Measurements from ENCODE around the gene TRUB1.

Gene TRUB1

DNA sequence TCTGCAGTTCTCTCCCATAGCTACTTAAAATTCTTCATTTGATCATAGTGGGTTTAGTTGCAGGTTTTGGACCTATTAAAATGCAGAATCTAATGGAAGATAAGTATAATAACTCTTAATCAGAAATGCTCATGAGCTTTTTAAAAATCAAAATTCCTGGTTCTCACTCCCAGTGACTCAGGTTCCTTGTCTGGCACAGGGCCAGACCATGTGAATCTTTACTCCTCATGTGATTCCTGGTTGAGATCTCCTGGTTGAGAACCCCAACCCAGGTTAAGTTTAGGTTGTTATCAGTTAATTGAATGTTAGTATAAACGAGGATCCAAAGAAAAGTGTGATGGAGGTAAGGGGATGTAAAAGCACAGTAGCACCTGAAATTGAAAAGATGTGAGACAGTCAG is 17.5 kb upstream of the TRUB1 start:
- TF ChIP-seq, protein P1, sequence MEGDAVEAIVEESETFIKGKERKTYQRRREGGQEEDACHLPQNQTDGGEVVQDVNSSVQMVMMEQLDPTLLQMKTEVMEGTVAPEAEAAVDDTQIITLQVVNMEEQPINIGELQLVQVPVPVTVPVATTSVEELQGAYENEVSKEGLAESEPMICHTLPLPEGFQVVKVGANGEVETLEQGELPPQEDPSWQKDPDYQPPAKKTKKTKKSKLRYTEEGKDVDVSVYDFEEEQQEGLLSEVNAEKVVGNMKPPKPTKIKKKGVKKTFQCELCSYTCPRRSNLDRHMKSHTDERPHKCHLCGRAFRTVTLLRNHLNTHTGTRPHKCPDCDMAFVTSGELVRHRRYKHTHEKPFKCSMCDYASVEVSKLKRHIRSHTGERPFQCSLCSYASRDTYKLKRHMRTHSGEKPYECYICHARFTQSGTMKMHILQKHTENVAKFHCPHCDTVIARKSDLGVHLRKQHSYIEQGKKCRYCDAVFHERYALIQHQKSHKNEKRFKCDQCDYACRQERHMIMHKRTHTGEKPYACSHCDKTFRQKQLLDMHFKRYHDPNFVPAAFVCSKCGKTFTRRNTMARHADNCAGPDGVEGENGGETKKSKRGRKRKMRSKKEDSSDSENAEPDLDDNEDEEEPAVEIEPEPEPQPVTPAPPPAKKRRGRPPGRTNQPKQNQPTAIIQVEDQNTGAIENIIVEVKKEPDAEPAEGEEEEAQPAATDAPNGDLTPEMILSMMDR (IDR thresholded peaks at IDR 0.05; ENCODE audit: control extremely low read depth, extremely low read depth, low read depth, missing control alignments) = no peak
- CTCF ChIA-PET = interaction anchor here (0.7 to 2.2 kb wide), 3 partner anchors 11 to 41 kb away, joined by 3 to 5 read pairs (median 3); no protein-coding TSS in a partner anchor
- DNase-seq (ENCODE audit: extremely low spot score) = no peak
- POLR2A ChIA-PET = no interaction called here

- DNase-seq (ENCODE audit: extremely low spot score) = no peak
- ChIA-PET CTCF (interaction anchor here (1.2 to 2.9 kb wide), 5 partner anchors 9 to 45 kb away, joined by 3 to 9 read pairs (median 4); no protein-coding TSS in a partner anchor), POLR2A (no interaction called here)
Observed at GRCh38 chr10:114922003-114922402, 16.0 kb upstream of the TRUB1 start.

GRCh38 chr10:114923551-114923950 is 14.4 kb upstream of the TRUB1 start:
- POLR2A ChIA-PET = no interaction called here
- TF ChIP-seq, protein P1 (IDR thresholded peaks at IDR 0.05; ENCODE audit: control extremely low read depth, extremely low read depth, low read depth, missing control alignments) = no peak
- DNase-seq (ENCODE audit: extremely low spot score) = no peak
- CTCF ChIA-PET = interaction anchor here (1.1 to 2.9 kb wide), 12 partner anchors 8 to 53 kb away, joined by 3 to 9 read pairs (median 4); no protein-coding TSS in a partner anchor

More at GRCh38 chr10:114922003-114922402, 16.0 kb upstream of the TRUB1 start:
- TF ChIP-seq, protein P1 (IDR thresholded peaks at IDR 0.05; ENCODE audit: control extremely low read depth, extremely low read depth, low read depth, missing control alignments) = no peak

GRCh38 chr10:114925587-114926586 is 12.1 kb upstream of the TRUB1 start:
- ChIA-PET POLR2A (no interaction called here), CTCF (interaction anchor here (0.9 to 2.7 kb wide), 3 partner anchors 8 to 46 kb away, joined by 3 to 7 read pairs (median 3); no protein-coding TSS in a partner anchor)
- DNase-seq (ENCODE audit: extremely low spot score) = peak; percentile 18
- TF ChIP-seq, protein P1 (IDR thresholded peaks at IDR 0.05; ENCODE audit: control extremely low read depth, extremely low read depth, low read depth, missing control alignments) = no peak

DNA sequence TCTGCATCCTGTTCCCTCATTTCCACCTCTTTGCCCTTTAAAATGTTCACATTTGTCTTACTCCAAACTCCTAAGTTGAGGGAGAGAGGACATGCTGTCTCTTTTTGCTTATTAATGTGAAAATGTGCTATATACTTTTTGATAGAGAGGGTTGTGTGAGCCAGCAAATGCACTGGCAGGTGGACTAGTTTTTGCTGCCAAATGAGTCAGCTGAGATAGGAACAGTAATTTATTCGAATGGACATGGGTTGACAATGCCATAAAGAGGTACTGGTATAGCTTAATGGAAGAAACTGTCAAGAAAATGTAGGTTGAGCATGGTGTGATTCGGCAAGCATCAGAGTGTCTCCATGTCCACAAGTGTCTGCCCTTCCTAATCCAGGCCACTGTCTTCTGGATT is 9.2 kb upstream of the TRUB1 start:
- TF ChIP-seq, protein P1 (IDR thresholded peaks at IDR 0.05; ENCODE audit: control extremely low read depth, extremely low read depth, low read depth, missing control alignments) = no peak
- ChIA-PET CTCF (no interaction called here), POLR2A (no interaction called here)
- DNase-seq (ENCODE audit: extremely low spot score) = no peak

DNA sequence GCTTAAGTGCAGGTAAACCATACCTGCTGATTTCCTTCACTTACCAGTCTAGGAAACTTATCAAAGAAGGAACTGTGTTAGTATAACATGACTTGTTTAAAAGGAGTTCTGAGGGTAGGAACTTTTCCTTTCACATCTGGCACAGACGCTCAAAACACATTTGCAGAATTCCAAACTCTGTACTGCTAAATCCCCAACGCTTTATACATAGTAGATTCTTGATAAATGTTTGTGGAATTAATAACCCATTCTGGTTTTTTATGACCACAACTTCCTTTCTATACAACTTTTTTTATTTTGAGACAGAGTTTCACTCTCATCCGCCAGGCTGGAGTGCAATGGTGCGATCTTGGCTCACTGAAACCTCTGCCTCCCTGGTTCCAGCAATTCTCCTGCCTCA is 7.7 kb upstream of the TRUB1 start:
- TF ChIP-seq, protein P1 (IDR thresholded peaks at IDR 0.05; ENCODE audit: control extremely low read depth, extremely low read depth, low read depth, missing control alignments) = no peak
- ChIA-PET POLR2A (no interaction called here), CTCF (no interaction called here)
- no peak for DNase-seq (ENCODE audit: extremely low spot score)
